Retina (tissue), 1 donor: ENCODE results near the gene PLSCR1.

Experiments
- DNase-seq: peaks from one replicate; pipeline ENCODE4 v3.0.0-alpha.2; 2016

The PLSCR1 gene

GRCh38 chr3:146470425-146470990 lies 73.9 kb downstream of the PLSCR1 start:
- no peak for DNase-seq

GRCh38 chr3:146469150-146470017 lies 75.0 kb downstream of the PLSCR1 start, which contains the start of gene PLSCR2:
PLSCR2 (minus strand) TSS chr3:146469561; CDS start chr3:146459904, 9,657 bp downstream.
- peak; percentile 73 for DNase-seq

- DNase-seq: no peak
Observed at GRCh38 chr3:146468671-146469149, 75.7 kb downstream of the PLSCR1 start.

GRCh38 chr3:146468234-146468633 lies 76.2 kb downstream of the PLSCR1 start:
- no peak for DNase-seq

GRCh38 chr3:146466604-146467003 lies 77.8 kb downstream of the PLSCR1 start:
- DNase-seq: no peak

GRCh38 chr3:146465693-146466465 lies 78.5 kb downstream of the PLSCR1 start:
- DNase-seq: no peak
